Nephron (organoid): ENCODE results near the gene KIF2C.
"Not testable (repeated sequence)": the region's sequence is repeated elsewhere in the genome, so short reads cannot be mapped to it uniquely, and the experiment has no call there.

Source experiments
- H3K27ac Mint-ChIP-seq, 3 experiments: 2 replicates each; pipeline ENCODE4 v1.8.0; 2020; ENCODE audit warnings: mixed read lengths in 3 of 3, mild to moderate bottlenecking in 2 of 3, moderate library complexity in 1 of 3
- H3K27me3 Mint-ChIP-seq: 2 replicates; pipeline ENCODE4 v1.8.0; 2021; ENCODE audit warnings: low read depth, mild to moderate bottlenecking, moderate library complexity, mixed read lengths
- H3K36me3 Mint-ChIP-seq: 2 replicates; pipeline ENCODE4 v1.8.0; 2020; ENCODE audit warnings: low read depth, mixed read lengths
- H3K4me1 Mint-ChIP-seq: 2 replicates; pipeline ENCODE4 v1.8.0; 2020; ENCODE audit warnings: mixed read lengths
- H3K4me3 Mint-ChIP-seq, 3 experiments: 2 replicates each; pipeline ENCODE4 v1.8.0; 2020; ENCODE audit warnings: mild to moderate bottlenecking in 3 of 3, mixed read lengths in 3 of 3, moderate library complexity in 2 of 3
- H3K9me3 Mint-ChIP-seq: 2 replicates; pipeline ENCODE4 v1.8.0; 2020; ENCODE audit warnings: mixed read lengths
- TF ChIP-seq, protein P1 (sequence below), 3 experiments: fragments of 200-600 bp; sonication (generic); IDR thresholded peaks; one replicate each; pipeline ENCODE4 v1.5.0; 2021; ENCODE audit warnings: antibody characterized with exemption in 3 of 3; ENCODE audit not compliant: unreplicated experiment in 3 of 3

KIF2C gene

DNA sequence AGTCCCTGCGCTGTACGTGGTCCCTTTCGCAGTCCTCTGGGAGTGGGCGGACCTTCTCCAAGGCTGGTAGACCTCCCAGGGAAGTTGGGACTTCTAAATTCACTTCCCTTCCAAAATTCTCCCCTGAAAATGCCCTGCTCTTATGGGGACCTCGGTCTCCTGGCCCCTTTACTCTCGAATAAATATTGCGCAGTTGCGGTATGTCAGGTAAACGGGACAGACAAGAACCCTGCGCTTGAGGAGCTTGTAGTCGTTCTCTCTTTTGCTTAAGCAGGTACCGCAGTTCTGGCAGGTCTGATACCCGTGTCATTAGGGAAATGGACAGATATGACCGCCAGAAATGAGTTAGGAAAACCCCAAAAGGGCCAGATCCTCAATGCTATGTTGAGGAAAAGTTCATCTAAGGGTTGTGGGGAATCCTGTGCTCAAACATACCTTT is 561 bp downstream of the KIF2C start:
- H3K9me3 Mint-ChIP-seq = no peaks in the 10 kb centered on the region
- peaks cover 16% of the 10 kb centered on the region for H3K4me1 Mint-ChIP-seq
- TF ChIP-seq, protein P1, sequence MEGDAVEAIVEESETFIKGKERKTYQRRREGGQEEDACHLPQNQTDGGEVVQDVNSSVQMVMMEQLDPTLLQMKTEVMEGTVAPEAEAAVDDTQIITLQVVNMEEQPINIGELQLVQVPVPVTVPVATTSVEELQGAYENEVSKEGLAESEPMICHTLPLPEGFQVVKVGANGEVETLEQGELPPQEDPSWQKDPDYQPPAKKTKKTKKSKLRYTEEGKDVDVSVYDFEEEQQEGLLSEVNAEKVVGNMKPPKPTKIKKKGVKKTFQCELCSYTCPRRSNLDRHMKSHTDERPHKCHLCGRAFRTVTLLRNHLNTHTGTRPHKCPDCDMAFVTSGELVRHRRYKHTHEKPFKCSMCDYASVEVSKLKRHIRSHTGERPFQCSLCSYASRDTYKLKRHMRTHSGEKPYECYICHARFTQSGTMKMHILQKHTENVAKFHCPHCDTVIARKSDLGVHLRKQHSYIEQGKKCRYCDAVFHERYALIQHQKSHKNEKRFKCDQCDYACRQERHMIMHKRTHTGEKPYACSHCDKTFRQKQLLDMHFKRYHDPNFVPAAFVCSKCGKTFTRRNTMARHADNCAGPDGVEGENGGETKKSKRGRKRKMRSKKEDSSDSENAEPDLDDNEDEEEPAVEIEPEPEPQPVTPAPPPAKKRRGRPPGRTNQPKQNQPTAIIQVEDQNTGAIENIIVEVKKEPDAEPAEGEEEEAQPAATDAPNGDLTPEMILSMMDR (IDR thresholded peaks at IDR 0.05; ENCODE audit: unreplicated experiment in 3 of 3) = no peak
- H3K36me3 Mint-ChIP-seq = peaks cover 12% of the 10 kb centered on the region
- H3K4me3 Mint-ChIP-seq = peak overlapping the region; percentile 90 to 97 (median 94)
- H3K27me3 Mint-ChIP-seq = no peaks in the 10 kb centered on the region
- H3K27ac Mint-ChIP-seq = peak overlapping the region; percentile 95 to 98 (median 97)

DNA sequence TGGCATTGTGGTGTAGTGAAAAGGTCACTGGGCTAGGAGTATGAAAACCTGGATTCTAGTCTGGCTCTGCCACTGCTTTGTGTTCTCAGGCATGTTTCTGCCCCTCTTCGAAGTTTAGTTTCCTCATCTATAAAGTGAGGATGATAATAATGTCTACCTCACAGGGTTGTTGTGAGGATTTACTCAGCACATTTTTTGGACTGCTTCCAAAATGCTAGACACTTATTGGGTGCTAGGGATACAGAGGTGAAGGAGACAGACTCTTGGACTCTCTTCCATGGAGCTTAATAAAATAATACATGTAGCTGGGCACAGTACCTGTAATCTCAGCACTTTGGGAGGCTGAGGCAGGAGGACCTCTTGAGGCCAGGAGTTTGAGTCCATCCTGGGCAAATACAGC is 3.6 kb downstream of the KIF2C start:
- Mint-ChIP-seq H3K4me3 (peak overlapping the region in 2 of 3 experiments; percentile 44 to 53), H3K4me1 (peaks cover 16% of the 10 kb centered on the region), H3K27ac (no peak overlapping the region), H3K27me3 (no peaks in the 10 kb centered on the region), H3K36me3 (peaks cover 22% of the 10 kb centered on the region), H3K9me3 (no peaks in the 10 kb centered on the region)
- TF ChIP-seq, protein P1 (IDR thresholded peaks at IDR 0.05; ENCODE audit: unreplicated experiment in 3 of 3) = no peak

DNA sequence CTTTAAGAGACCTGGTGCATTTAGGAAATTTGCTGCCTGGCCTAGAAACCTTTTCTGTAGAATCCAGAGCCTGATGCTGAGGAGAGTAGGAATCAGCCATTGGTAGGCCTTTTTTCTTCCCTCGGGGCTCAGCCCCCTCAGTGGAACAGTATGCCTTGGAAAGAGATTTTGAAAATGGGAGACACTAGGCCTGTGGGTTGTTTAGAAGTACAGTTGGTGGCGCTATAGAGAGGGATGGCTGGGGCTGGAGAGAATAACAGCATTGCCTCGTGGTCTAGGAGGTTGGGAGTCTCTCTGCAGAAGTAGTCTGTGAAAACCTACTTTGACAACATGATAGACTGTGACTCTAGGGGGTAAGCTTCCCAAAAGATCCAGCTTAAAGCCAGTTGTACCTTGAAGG is 8.2 kb downstream of the KIF2C start:
- Mint-ChIP-seq H3K27ac (no peak overlapping the region), H3K36me3 (peaks cover 28% of the 10 kb centered on the region), H3K27me3 (no peaks in the 10 kb centered on the region), H3K4me1 (no peaks in the 10 kb centered on the region), H3K4me3 (no peak overlapping the region), H3K9me3 (no peaks in the 10 kb centered on the region)
- TF ChIP-seq, protein P1 (IDR thresholded peaks at IDR 0.05; ENCODE audit: unreplicated experiment in 3 of 3) = no peak

DNA sequence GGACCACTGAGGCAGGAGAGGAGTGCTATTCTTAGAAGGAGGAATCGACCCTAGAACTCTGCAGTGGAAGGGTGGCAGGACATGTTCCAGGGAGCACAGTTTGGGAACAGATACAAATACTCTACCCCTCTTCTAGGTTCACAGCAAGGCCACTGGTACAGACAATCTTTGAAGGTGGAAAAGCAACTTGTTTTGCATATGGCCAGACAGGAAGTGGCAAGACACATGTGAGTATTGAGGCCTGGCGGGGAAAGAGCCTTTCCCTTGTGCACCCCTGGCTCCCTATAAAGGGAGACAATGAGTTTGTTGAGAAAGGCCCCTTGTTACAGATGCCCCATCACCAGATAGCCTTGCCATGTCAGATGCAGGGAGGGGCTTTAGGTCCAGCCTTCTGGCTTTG is 17.8 kb downstream of the KIF2C start:
- Mint-ChIP-seq H3K4me3 (no peak overlapping the region), H3K4me1 (no peaks in the 10 kb centered on the region), H3K9me3 (no peaks in the 10 kb centered on the region), H3K27me3 (no peaks in the 10 kb centered on the region), H3K36me3 (peaks cover 59% of the 10 kb centered on the region), H3K27ac (no peak overlapping the region)
- TF ChIP-seq, protein P1 (IDR thresholded peaks at IDR 0.05; ENCODE audit: unreplicated experiment in 3 of 3) = no peak

DNA sequence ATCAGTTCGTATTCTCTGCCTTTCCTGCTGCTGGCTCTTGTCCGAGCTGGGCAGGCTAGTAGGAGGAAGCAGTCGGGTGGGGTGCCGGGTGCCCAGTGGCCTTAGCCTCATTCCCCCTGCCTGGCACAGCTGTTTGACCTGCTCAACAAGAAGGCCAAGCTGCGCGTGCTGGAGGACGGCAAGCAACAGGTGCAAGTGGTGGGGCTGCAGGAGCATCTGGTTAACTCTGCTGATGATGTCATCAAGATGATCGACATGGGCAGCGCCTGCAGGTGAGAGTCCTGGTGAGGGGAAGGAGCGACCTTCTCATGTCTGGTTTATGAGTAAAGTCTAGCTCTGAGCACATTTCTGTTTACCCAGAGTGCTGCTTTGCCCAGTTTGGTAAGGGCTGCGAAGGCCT is 19.4 kb downstream of the KIF2C start:
- Mint-ChIP-seq H3K4me3 (no peak overlapping the region), H3K36me3 (peaks cover 58% of the 10 kb centered on the region), H3K9me3 (no peaks in the 10 kb centered on the region), H3K27me3 (no peaks in the 10 kb centered on the region), H3K27ac (no peak overlapping the region), H3K4me1 (no peaks in the 10 kb centered on the region)
- TF ChIP-seq, protein P1 (IDR thresholded peaks at IDR 0.05; ENCODE audit: unreplicated experiment in 3 of 3) = no peak

DNA sequence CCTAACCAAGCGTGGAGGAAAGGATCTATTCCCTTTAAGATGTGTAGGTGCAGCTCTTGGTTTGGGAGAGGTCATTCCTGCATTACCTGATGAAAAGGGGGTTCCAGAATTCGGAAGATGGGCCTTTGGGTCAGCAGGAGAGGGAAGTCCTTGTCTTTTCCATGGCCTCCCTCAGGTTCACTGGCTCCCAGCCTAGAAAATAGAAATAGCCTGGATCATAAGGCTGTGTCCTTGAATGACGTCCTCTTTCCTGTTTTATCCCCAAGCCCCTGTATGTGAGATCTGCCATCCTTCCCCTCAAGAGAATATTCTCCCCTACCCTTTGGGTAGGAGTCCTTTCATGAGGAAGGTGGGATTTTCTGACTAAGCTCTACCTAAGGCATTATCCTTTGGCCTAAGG is 21.2 kb downstream of the KIF2C start:
- no peaks in the 10 kb centered on the region for H3K9me3 Mint-ChIP-seq
- H3K4me3 Mint-ChIP-seq = no peak overlapping the region
- H3K27me3 Mint-ChIP-seq = no peaks in the 10 kb centered on the region
- H3K36me3 Mint-ChIP-seq = peaks cover 50% of the 10 kb centered on the region
- H3K4me1 Mint-ChIP-seq = no peaks in the 10 kb centered on the region
- TF ChIP-seq, protein P1 (IDR thresholded peaks at IDR 0.05; ENCODE audit: unreplicated experiment in 3 of 3) = no peak
- no peak overlapping the region for H3K27ac Mint-ChIP-seq

DNA sequence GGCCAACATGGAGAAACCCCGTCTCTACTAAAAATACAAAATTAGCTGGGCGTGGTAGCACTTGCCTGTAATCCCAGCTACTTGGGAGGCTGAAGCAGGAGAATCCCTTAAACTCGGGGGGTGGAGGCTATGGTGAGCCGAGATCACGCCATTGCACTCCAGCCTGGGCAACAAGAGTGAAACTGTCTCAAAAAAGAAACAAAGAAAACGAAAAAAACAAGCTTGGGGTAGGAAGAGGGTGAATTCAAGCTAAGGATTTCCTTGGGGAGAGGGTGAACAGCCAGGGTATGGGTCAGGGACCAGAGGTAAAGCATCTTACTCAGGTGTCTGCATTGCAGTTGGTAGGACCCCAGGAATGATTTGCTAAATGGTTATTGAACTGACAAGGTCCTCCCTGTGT is 26.8 kb downstream of the KIF2C start:
- not testable (repeated sequence) for H3K4me3 Mint-ChIP-seq, H3K27ac Mint-ChIP-seq, H3K4me1 Mint-ChIP-seq, H3K9me3 Mint-ChIP-seq, H3K27me3 Mint-ChIP-seq
- peaks cover 22% of the 10 kb centered on the region for H3K36me3 Mint-ChIP-seq
